ENCODE results near the gene ERAP2. TPM values are rescaled to one million over a fixed set of nuclear protein-coding genes. Genes with fewer than 3 reads are reported as not detected.

ERAP2 gene
- total and polyA plus RNA-seq, 12 donors = 0.92 to 29.7 (median 5.5) TPM

GRCh38 chr5:96879665-96880064, 3.4 kb downstream of the ERAP2 start:
- peak overlapping the region in 1 of 10 donors; percentile 45 for H3K27ac ChIP-seq
- peaks cover 0 to 50% (median 6%) of the 10 kb centered on the region in 9 donors for H3K36me3 ChIP-seq
- ATAC-seq (no peak), DNase-seq (no peak)
- H3K4me3 ChIP-seq = no peak overlapping the region
- H3K27me3 ChIP-seq = no peaks in the 10 kb centered on the region
- TF ChIP-seq, protein P1, sequence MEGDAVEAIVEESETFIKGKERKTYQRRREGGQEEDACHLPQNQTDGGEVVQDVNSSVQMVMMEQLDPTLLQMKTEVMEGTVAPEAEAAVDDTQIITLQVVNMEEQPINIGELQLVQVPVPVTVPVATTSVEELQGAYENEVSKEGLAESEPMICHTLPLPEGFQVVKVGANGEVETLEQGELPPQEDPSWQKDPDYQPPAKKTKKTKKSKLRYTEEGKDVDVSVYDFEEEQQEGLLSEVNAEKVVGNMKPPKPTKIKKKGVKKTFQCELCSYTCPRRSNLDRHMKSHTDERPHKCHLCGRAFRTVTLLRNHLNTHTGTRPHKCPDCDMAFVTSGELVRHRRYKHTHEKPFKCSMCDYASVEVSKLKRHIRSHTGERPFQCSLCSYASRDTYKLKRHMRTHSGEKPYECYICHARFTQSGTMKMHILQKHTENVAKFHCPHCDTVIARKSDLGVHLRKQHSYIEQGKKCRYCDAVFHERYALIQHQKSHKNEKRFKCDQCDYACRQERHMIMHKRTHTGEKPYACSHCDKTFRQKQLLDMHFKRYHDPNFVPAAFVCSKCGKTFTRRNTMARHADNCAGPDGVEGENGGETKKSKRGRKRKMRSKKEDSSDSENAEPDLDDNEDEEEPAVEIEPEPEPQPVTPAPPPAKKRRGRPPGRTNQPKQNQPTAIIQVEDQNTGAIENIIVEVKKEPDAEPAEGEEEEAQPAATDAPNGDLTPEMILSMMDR (IDR thresholded peaks at IDR 0.05) = no peak
- intact Hi-C loops (cut with DNase I) = loop anchor here in 7 of 10 donors (5.0 to 10.0 kb wide), 6 partner anchors 53 to 125 kb away; partner anchors contain the start of genes LNPEP (in 3 of the 7) and ERAP1 (in 1 of the 7)
- no peaks in the 10 kb centered on the region for H3K9me3 ChIP-seq
- H3K4me1 ChIP-seq = peaks cover 0 to 66% (median 17%) of the 10 kb centered on the region in 9 donors
- 69 to 92% methylated on average over 3 of the region's 3 CpGs for WGBS, 2 donors

DNA sequence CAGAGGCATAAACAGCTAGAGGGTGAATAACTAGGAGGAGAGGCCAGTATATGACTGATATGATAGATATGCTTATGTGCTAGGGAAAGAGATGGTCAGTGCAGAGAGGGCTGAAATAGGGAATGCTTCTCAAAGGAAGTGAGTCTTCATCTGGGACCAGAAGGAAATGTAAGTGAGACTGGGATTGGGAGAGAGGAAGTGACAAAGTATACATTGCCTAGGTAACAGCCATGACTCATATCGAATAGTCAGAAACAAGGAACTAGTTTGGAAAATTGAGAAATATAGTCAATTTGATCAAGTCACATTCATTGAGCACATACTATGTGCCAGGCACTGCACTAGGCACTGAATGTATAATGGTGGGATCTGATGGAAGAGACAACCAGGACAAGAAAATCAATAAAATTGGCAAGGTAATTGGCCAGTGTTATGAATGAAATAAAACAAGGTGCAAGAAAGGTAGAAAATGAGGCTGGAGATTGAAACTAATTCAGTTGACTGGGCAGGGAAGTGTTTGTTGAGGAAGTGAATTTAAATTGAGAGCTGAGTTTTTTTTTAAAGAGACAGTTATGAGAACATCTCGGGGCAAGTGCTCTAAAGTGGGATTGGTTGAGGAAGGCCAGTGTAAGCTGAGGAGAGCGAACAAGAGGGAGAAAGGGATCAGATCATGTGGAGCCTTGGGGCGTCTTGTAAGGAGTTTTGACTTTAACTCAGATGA, 4.3 kb downstream of the ERAP2 start:
- Histone ChIP-seq H3K27ac (peak overlapping the region in 1 of 10 donors; percentile 45), H3K9me3 (no peaks in the 10 kb centered on the region), H3K4me1 (peaks cover 0 to 68% (median 18%) of the 10 kb centered on the region in 9 donors), H3K36me3 (peaks cover 0 to 57% (median 9%) of the 10 kb centered on the region in 9 donors), H3K4me3 (no peak overlapping the region), H3K27me3 (no peaks in the 10 kb centered on the region)
- intact Hi-C loops (cut with DNase I) = no loop called here
- WGBS, 2 donors = 86 to 95% methylated on average over 4 of the region's 4 CpGs
- DNase-seq (no peak), ATAC-seq (peak in 2 of 8 donors; percentile 27 to 37)
- TF ChIP-seq, protein P1 (IDR thresholded peaks at IDR 0.05) = no peak

DNA sequence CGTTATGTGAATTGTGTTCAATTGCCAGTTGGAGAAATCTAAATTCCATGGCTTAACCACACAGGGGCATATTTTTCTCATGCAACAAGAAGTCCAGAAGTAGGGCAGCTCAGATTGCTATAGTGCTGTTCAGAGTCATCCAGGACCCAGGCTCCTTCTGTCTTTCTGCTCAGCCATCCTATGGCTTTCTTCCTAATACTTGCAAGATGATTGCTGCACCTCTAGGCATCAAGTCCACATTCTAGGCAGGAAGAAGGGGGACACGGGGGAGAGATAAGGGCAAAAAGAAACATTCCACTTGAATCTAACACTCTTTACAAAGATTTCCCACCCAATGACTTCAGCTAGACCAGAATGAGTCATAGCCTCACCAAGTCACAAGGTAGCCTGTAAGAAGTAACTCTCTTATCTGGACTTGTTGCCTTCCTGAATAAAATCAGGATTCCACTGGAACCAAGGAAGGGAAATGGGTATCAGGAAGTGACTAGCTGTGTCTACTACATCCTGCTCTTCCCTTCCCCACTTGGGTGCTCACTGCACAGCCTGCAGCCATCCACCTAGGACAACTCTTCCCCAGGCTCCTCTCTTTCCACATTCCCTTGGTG, 5.3 kb downstream of the ERAP2 start:
- Histone ChIP-seq H3K4me3 (no peak overlapping the region), H3K36me3 (peaks cover 0 to 60% (median 12%) of the 10 kb centered on the region in 9 donors), H3K27ac (peak overlapping the region in 1 of 10 donors; percentile 45), H3K27me3 (no peaks in the 10 kb centered on the region), H3K9me3 (no peaks in the 10 kb centered on the region), H3K4me1 (peaks cover 0 to 71% (median 25%) of the 10 kb centered on the region in 9 donors)
- TF ChIP-seq, protein P1 (IDR thresholded peaks at IDR 0.05) = no peak
- intact Hi-C loops (cut with DNase I) = no loop called here
- 67 to 74% methylated on average over 2 of the region's 2 CpGs for WGBS, 2 donors
- peak in 2 of 8 donors; percentile 35 to 36 for ATAC-seq
- DNase-seq = no peak

- Histone ChIP-seq H3K27me3 (no peaks in the 10 kb centered on the region), H3K4me3 (no peak overlapping the region), H3K4me1 (peaks cover 0 to 56% (median 22%) of the 10 kb centered on the region in 9 donors), H3K9me3 (no peaks in the 10 kb centered on the region), H3K27ac (no peak overlapping the region), H3K36me3 (peaks cover 0 to 79% (median 13%) of the 10 kb centered on the region in 9 donors)
- TF ChIP-seq, protein P1 (IDR thresholded peaks at IDR 0.05) = no peak
- no peak for DNase-seq
- 87 to 88% methylated on average over 3 of the region's 3 CpGs for WGBS, 2 donors
- intact Hi-C loops (cut with DNase I) = no loop called here
- ATAC-seq = no peak
Measured at GRCh38 chr5:96883871-96884270, 7.6 kb downstream of the ERAP2 start.

Measured in heart right ventricle (tissue), 16 donors.